HUES48 (cell line): Measurements from ENCODE around the gene ZNF550.
"Not testable (repeated sequence)": the region's sequence is repeated elsewhere in the genome, so short reads cannot be mapped to it uniquely, and the experiment has no call there.

ENCODE experiments used
- H3K27ac ChIP-seq: one replicate; pipeline ENCODE4 v1.7.0; 2013; ENCODE audit warnings: low read depth, low read length, inconsistent platforms
- H3K27me3 ChIP-seq: 2 replicates; pipeline ENCODE4 v1.6.1; 2013; ENCODE audit warnings: mild to moderate bottlenecking, low read length; ENCODE audit not compliant: control insufficient read depth, insufficient read depth
- H3K36me3 ChIP-seq: 2 replicates; pipeline ENCODE4 v1.6.1; 2013; ENCODE audit warnings: low read length; ENCODE audit not compliant: control insufficient read depth, insufficient read depth
- H3K4me1 ChIP-seq: 2 replicates; pipeline ENCODE4 v1.6.1; 2013; ENCODE audit warnings: mild to moderate bottlenecking, low read length; ENCODE audit not compliant: control insufficient read depth, insufficient read depth
- H3K4me3 ChIP-seq: 2 replicates; pipeline ENCODE4 v1.5.1; 2013; ENCODE audit warnings: mild to moderate bottlenecking, low read depth, low read length
- H3K9ac ChIP-seq: 2 replicates; pipeline ENCODE4 v1.6.1; 2013; ENCODE audit warnings: mild to moderate bottlenecking, low read depth, low read length, moderate library complexity
- H3K9me3 ChIP-seq: 2 replicates; pipeline ENCODE4 v1.6.1; 2013; ENCODE audit warnings: low read length; ENCODE audit not compliant: control insufficient read depth, insufficient read depth

Gene ZNF550

GRCh38 chr19:57487477-57488298, 72.0 kb downstream of the ZNF550 start, which contains the start of gene ZNF419:
Gene ZNF419 (plus strand): TSS chr19:57487750. CDS start chr19:57487951, 201 bp downstream.
- not testable (repeated sequence) for H3K4me1 ChIP-seq, H3K27me3 ChIP-seq, H3K9me3 ChIP-seq
- H3K4me3 ChIP-seq = peak within 1 kb of the TSS; percentile 95
- H3K36me3 ChIP-seq = peaks cover 18% of the 10 kb centered on the region
- peak within 1 kb of the TSS; percentile 69 for H3K9ac ChIP-seq
- H3K27ac ChIP-seq = peak within 1 kb of the TSS; percentile 57
